ENCODE data around the gene USH1C.

GRCh38 chr11:17575431-17576425 lies 31.5 kb upstream of the USH1C start:
- no peak for TF ChIP-seq POLR2A (IDR thresholded peaks at IDR 0.05)
- no peak for TF ChIP-seq CTCF (IDR thresholded peaks at IDR 0.05)

All from uterus (tissue), 2 donors.